Retinal pigment epithelial cell (primary cell): ENCODE results near the gene RTL1.
A peak's percentile ranks its signal among the peaks of the same experiment; 100 is the strongest.

Experiments
- DNase-seq: peaks from one replicate; pipeline ENCODE4 v3.0.0-alpha.2; 2010; ENCODE audit warnings: low read depth
- H3K4me3 ChIP-seq: 2 replicates; pipeline ENCODE4 v1.5.1; 2011; ENCODE audit warnings: mild to moderate bottlenecking, low read length, control low read depth, moderate library complexity
- CTCF ChIP-seq: conservative IDR thresholded peaks from 2 replicates; pipeline ENCODE4 v1.5.1; 2011; ENCODE audit warnings: low read depth, low read length, control low read depth, inconsistent platforms

Gene RTL1

DNA sequence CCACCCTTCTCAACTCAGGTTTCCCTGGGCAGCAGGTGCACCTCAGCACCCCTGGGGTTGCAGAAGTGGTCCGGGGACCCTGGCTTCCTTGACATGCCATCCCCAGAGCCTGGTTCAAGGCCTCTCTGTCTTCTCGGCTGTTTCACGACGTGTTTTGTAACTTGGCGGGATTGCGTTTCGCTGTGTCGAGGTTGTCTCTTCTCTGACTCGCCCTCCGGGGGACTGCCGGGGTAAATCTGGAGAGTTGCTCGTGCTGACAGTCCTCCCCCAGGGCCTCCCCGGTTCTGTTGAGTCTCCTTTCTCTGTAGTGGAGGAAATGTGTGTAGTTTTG, 52.0 kb downstream of the RTL1 start:
- H3K4me3 ChIP-seq = no peak overlapping the region
- TF ChIP-seq CTCF = no peak
- DNase-seq = no peak

DNA sequence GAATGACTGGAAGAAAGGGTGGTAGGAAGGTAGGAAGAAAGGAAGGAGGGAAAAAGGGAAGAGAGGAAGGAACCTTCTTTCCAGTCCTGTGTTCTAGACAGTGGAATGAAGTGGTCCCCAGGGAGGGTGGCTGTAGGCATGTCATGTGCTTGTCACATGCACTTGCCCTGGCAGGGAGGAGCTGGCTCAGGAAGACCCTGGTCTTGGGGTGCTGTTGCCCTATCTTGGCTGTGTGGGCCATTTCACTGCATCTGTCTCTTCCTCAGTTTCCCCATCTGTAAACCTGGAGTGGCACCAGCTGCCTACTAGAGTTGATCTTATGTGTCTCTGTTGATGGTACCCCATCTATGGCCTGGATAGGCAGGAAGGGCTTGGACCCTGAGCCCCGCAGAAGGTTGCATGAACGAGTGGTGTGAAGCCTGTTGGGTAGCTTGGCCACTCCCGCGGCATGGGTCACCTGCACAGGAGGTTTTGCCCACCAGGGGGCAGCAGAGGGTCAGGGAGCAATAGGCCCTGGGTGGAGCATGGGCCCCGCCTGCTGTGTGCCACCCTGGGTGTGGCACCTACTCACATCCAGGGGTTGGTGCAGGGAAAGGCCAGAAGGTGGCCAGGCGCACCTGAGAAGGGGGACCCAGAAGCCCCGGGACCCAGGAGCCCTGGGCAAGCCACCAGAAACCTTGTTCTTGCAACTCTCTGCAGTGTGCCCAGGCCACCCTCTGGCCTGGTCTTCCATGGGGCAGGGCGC, 52.5 kb downstream of the RTL1 start:
- DNase-seq = no peak
- no peak overlapping the region for H3K4me3 ChIP-seq
- TF ChIP-seq CTCF = peak; percentile 53

- H3K4me3 ChIP-seq = no peak overlapping the region
- TF ChIP-seq CTCF = no peak
- DNase-seq = no peak
These were observed 54.3 kb downstream of the RTL1 start for GRCh38 chr14:100849115-100849781.

- DNase-seq = no peak
- TF ChIP-seq CTCF = no peak
- H3K4me3 ChIP-seq = no peak overlapping the region
These were observed 57.1 kb downstream of the RTL1 start for GRCh38 chr14:100846309-100846859.

DNA sequence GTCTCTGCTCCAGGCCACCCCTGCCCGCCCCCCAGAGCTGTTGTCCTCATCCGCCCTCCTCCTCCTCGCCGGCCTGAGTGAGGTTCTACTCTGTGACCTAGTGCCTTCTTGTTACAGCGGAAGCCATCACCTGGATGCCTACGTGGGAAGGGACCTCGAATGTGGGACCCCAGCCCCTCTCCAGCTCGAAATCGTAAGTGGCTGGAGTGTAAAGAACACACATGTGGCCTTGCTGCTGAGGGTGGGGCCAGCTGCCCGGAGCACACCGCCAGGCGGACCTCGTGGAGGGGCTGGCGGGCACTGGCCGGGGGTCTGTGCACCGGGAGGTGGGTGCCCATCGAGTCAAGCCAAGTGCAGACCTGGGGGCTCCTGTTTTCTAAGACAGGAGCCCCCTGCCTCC, 58.2 kb downstream of the RTL1 start:
- no peak for DNase-seq
- TF ChIP-seq CTCF = no peak
- H3K4me3 ChIP-seq = no peak overlapping the region

GRCh38 chr14:100844846-100845245, 58.7 kb downstream of the RTL1 start:
- no peak for TF ChIP-seq CTCF
- no peak for DNase-seq
- H3K4me3 ChIP-seq = no peak overlapping the region

DNA sequence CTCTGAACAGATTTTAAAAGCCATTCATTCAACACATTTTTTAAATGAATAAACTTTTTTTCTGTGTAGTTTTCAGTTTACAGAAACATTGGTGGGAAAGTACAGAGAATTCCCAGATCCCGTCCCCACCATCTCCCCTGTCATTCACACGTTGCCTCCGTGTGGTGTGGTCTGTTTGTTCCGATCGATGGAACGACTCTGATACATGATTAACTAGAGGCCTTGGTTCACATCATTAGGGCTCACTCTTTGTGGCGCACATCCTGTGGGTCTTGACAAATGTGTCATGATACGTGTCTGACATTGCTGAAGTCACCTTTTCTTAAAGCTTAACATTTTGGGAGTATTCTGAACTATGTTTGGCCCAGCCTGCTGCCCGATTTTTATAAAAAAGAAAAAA, 59.1 kb downstream of the RTL1 start:
- H3K4me3 ChIP-seq = no peak overlapping the region
- no peak for DNase-seq
- TF ChIP-seq CTCF = no peak
